Activated CD4-positive, CD25-positive, alpha-beta regulatory T cell treated with anti-CD3 and anti-CD28 coated beads, Interleukin-2, amount 50 U/mL, for 24 hours (primary cell): ENCODE measurements around the gene MAOB.

ENCODE experiments used
- ATAC-seq, 2 donors: fragments of 150-1000 bp; cut with Tn5 transposase; one replicate each; pipeline ENCODE4 v1.10.0; 2021; ENCODE audit warnings: mild to moderate bottlenecking in 1 of 2, moderate library complexity in 1 of 2

Gene MAOB

GRCh38 chrX:43860646-43861370 lies 21.4 kb downstream of the MAOB start:
- ATAC-seq: no peak

GRCh38 chrX:43853225-43853828 lies 28.9 kb downstream of the MAOB start:
- no peak for ATAC-seq

GRCh38 chrX:43850629-43851028 lies 31.6 kb downstream of the MAOB start:
- no peak for ATAC-seq

GRCh38 chrX:43849173-43849572 lies 33.1 kb downstream of the MAOB start:
- no peak for ATAC-seq

- no peak for ATAC-seq
Observed at GRCh38 chrX:43847352-43847751, 34.9 kb downstream of the MAOB start.

- ATAC-seq: no peak
Observed at GRCh38 chrX:43846558-43846957, 35.7 kb downstream of the MAOB start.

- no peak for ATAC-seq
Observed at GRCh38 chrX:43845776-43846175, 36.5 kb downstream of the MAOB start.

GRCh38 chrX:43840265-43840664 lies 42.0 kb downstream of the MAOB start:
- ATAC-seq: no peak

GRCh38 chrX:43836435-43837184 lies 45.6 kb downstream of the MAOB start:
- ATAC-seq: no peak

GRCh38 chrX:43835559-43835958 lies 46.7 kb downstream of the MAOB start:
- no peak for ATAC-seq

- ATAC-seq: no peak
Observed at GRCh38 chrX:43827791-43828190, 54.5 kb downstream of the MAOB start.

GRCh38 chrX:43822014-43822413 lies 60.2 kb downstream of the MAOB start:
- no peak for ATAC-seq

GRCh38 chrX:43817444-43817843 lies 64.8 kb downstream of the MAOB start:
- no peak for ATAC-seq

GRCh38 chrX:43815209-43815608 lies 67.0 kb downstream of the MAOB start:
- no peak for ATAC-seq

GRCh38 chrX:43813898-43814297 lies 68.4 kb downstream of the MAOB start:
- no peak for ATAC-seq

GRCh38 chrX:43813319-43813718 lies 68.9 kb downstream of the MAOB start:
- ATAC-seq: no peak

GRCh38 chrX:43809463-43809862 lies 72.8 kb downstream of the MAOB start:
- ATAC-seq: no peak

GRCh38 chrX:43808231-43808630 lies 74.0 kb downstream of the MAOB start:
- ATAC-seq: no peak

GRCh38 chrX:43805579-43805978 lies 76.7 kb downstream of the MAOB start:
- ATAC-seq: no peak

GRCh38 chrX:43804021-43804420 lies 78.2 kb downstream of the MAOB start:
- no peak for ATAC-seq

GRCh38 chrX:43785930-43786591 lies 96.2 kb downstream of the MAOB start:
- no peak for ATAC-seq

GRCh38 chrX:43758044-43758443 lies 124.2 kb downstream of the MAOB start:
- ATAC-seq: no peak

- no peak for ATAC-seq
Observed at GRCh38 chrX:43756076-43756475, 126.2 kb downstream of the MAOB start.
